Ectodermal cell (in vitro differentiated cells): ENCODE measurements around the gene USP11.

Experiments used
- H3K27ac ChIP-seq: 2 replicates; pipeline ENCODE4 v1.7.0; 2013; ENCODE audit warnings: mild to moderate bottlenecking, low read depth, low read length; ENCODE audit not compliant: insufficient read depth, poor library complexity, severe bottlenecking
- H3K27me3 ChIP-seq: 2 replicates; pipeline ENCODE4 v1.7.0; 2013; ENCODE audit warnings: mild to moderate bottlenecking, low read length; ENCODE audit not compliant: insufficient read depth, control insufficient read depth, poor library complexity, severe bottlenecking
- H3K36me3 ChIP-seq: one replicate; pipeline ENCODE4 v1.7.0; 2013; ENCODE audit warnings: low read length; ENCODE audit not compliant: control insufficient read depth, insufficient read depth
- H3K4me1 ChIP-seq: one replicate; pipeline ENCODE4 v1.7.0; 2013; ENCODE audit warnings: low read length; ENCODE audit not compliant: control insufficient read depth, insufficient read depth
- H3K4me3 ChIP-seq: 2 replicates; pipeline ENCODE4 v1.7.0; 2013; ENCODE audit warnings: low read depth, low read length, control low read depth; ENCODE audit not compliant: insufficient read depth
- H3K9me3 ChIP-seq: 2 replicates; pipeline ENCODE4 v1.7.0; 2013; ENCODE audit warnings: mild to moderate bottlenecking, low read length, moderate library complexity; ENCODE audit not compliant: control insufficient read depth
- WGBS, 2 experiments: methylation state at CpG; one replicate each; pipeline ENCODE4 v1.1.7; 2013; ENCODE audit warnings: missing lambda C conversion rate in 2 of 2; 5-methylcytosine and 5-hydroxymethylcytosine counted together

Gene USP11

GRCh38 chrX:47202316-47202715, 30.5 kb upstream of the USP11 start:
- no peaks in the 10 kb centered on the region for H3K27me3 ChIP-seq
- H3K9me3 ChIP-seq, result no peaks in the 10 kb centered on the region
- peaks cover 2% of the 10 kb centered on the region for H3K4me1 ChIP-seq
- H3K27ac ChIP-seq, result no peak overlapping the region
- WGBS, 2 experiments, result 93 to 94% methylated on average over 11 of the region's 11 CpGs
- peaks cover 49% of the 10 kb centered on the region for H3K36me3 ChIP-seq
- H3K4me3 ChIP-seq, result no peak overlapping the region

- no peak overlapping the region for H3K27ac ChIP-seq
- no peaks in the 10 kb centered on the region for H3K4me1 ChIP-seq
- no peak overlapping the region for H3K4me3 ChIP-seq
- 92 to 95% methylated on average over 4 of the region's 4 CpGs for WGBS, 2 experiments
- H3K27me3 ChIP-seq, result no peaks in the 10 kb centered on the region
- H3K36me3 ChIP-seq, result peaks cover 50% of the 10 kb centered on the region
- no peaks in the 10 kb centered on the region for H3K9me3 ChIP-seq
Measured at GRCh38 chrX:47202877-47203276, 29.9 kb upstream of the USP11 start.

- no peaks in the 10 kb centered on the region for H3K9me3 ChIP-seq
- H3K4me3 ChIP-seq, result no peak overlapping the region
- H3K27ac ChIP-seq, result no peak overlapping the region
- no peaks in the 10 kb centered on the region for H3K27me3 ChIP-seq
- 88 to 89% methylated on average over 5 of the region's 5 CpGs for WGBS, 2 experiments
- peaks cover 45% of the 10 kb centered on the region for H3K36me3 ChIP-seq
- H3K4me1 ChIP-seq, result no peaks in the 10 kb centered on the region
Measured at GRCh38 chrX:47204970-47205369, 27.8 kb upstream of the USP11 start.

- Histone ChIP-seq H3K9me3 (no peaks in the 10 kb centered on the region), H3K36me3 (peaks cover 43% of the 10 kb centered on the region), H3K27me3 (no peaks in the 10 kb centered on the region), H3K4me3 (no peak overlapping the region), H3K27ac (no peak overlapping the region), H3K4me1 (no peaks in the 10 kb centered on the region)
- 97 to 100% methylated on average over 2 to 3 of the region's 3 CpGs for WGBS, 2 experiments
Measured at GRCh38 chrX:47206316-47206715, 26.5 kb upstream of the USP11 start.

- H3K9me3 ChIP-seq, result no peaks in the 10 kb centered on the region
- H3K4me1 ChIP-seq, result no peaks in the 10 kb centered on the region
- 85 to 92% methylated on average over 12 of the region's 12 CpGs for WGBS, 2 experiments
- H3K4me3 ChIP-seq, result no peak overlapping the region
- no peaks in the 10 kb centered on the region for H3K27me3 ChIP-seq
- no peak overlapping the region for H3K27ac ChIP-seq
- peaks cover 31% of the 10 kb centered on the region for H3K36me3 ChIP-seq
Measured at GRCh38 chrX:47208108-47208507, 24.7 kb upstream of the USP11 start.

GRCh38 chrX:47209508-47210238, 23.1 kb upstream of the USP11 start:
- no peak overlapping the region for H3K4me3 ChIP-seq
- H3K27me3 ChIP-seq, result no peaks in the 10 kb centered on the region
- H3K27ac ChIP-seq, result no peak overlapping the region
- no peaks in the 10 kb centered on the region for H3K9me3 ChIP-seq
- H3K36me3 ChIP-seq, result peaks cover 23% of the 10 kb centered on the region
- WGBS, 2 experiments, result 95 to 96% methylated on average over 16 of the region's 16 CpGs
- H3K4me1 ChIP-seq, result no peaks in the 10 kb centered on the region

GRCh38 chrX:47210661-47211425, 22.0 kb upstream of the USP11 start:
- no peaks in the 10 kb centered on the region for H3K27me3 ChIP-seq
- 97 to 98% methylated on average over 15 of the region's 15 CpGs for WGBS, 2 experiments
- no peaks in the 10 kb centered on the region for H3K9me3 ChIP-seq
- H3K4me3 ChIP-seq, result no peak overlapping the region
- H3K4me1 ChIP-seq, result no peaks in the 10 kb centered on the region
- H3K27ac ChIP-seq, result no peak overlapping the region
- H3K36me3 ChIP-seq, result peaks cover 22% of the 10 kb centered on the region

GRCh38 chrX:47212381-47213293, 20.2 kb upstream of the USP11 start:
- 95 to 97% methylated on average over 9 to 11 of the region's 12 CpGs for WGBS, 2 experiments
- peaks cover 9% of the 10 kb centered on the region for H3K36me3 ChIP-seq
- H3K27ac ChIP-seq, result no peak overlapping the region
- H3K9me3 ChIP-seq, result no peaks in the 10 kb centered on the region
- H3K27me3 ChIP-seq, result no peaks in the 10 kb centered on the region
- no peak overlapping the region for H3K4me3 ChIP-seq
- no peaks in the 10 kb centered on the region for H3K4me1 ChIP-seq

- Histone ChIP-seq H3K4me3 (no peak overlapping the region), H3K4me1 (no peaks in the 10 kb centered on the region), H3K36me3 (peaks cover 9% of the 10 kb centered on the region), H3K27me3 (no peaks in the 10 kb centered on the region), H3K9me3 (no peaks in the 10 kb centered on the region), H3K27ac (no peak overlapping the region)
- WGBS, 2 experiments, result 94 to 97% methylated on average over 20 of the region's 20 CpGs
Measured at GRCh38 chrX:47214435-47215077, 18.3 kb upstream of the USP11 start.
